CD14-positive monocyte (primary cell): ENCODE data around the gene TMEM129. TPM values are rescaled to one million over a fixed set of nuclear protein-coding genes. Genes with fewer than 3 reads are reported as not detected.

Source experiments
- DNase-seq, 3 donors: peaks; one replicate each; pipeline ENCODE4 v3.0.0-alpha.2; 2011 to 2022
- H2AFZ ChIP-seq: 2 replicates; pipeline ENCODE4 v1.6.0; 2012; ENCODE audit warnings: mild to moderate bottlenecking, low read depth, low read length, inconsistent platforms; ENCODE audit not compliant: insufficient read depth, poor library complexity, severe bottlenecking
- H3K27ac ChIP-seq, 2 donors: 1 replicate in 1 of 2; 2 replicates in 1 of 2; pipeline ENCODE4 v1.5.1; 2012 to 2013; ENCODE audit warnings: low read length in 2 of 2, control low read depth in 1 of 2, inconsistent platforms in 1 of 2, low read depth in 1 of 2, mild to moderate bottlenecking in 1 of 2
- H3K27me3 ChIP-seq, 2 donors: one replicate each; pipeline versions ENCODE4 v1.6.0 to v1.6.1; 2011 to 2013; ENCODE audit warnings: low read length in 2 of 2; ENCODE audit not compliant: control insufficient read depth in 2 of 2, insufficient read depth in 2 of 2
- H3K36me3 ChIP-seq, 2 donors: replicated peaks in 1 of 2; 1 replicate in 1 of 2; 2 replicates in 1 of 2; pipeline versions ENCODE4 v1.5.1 to v1.6.1; 2012 to 2013; ENCODE audit warnings: low read length in 2 of 2, control low read depth in 1 of 2, inconsistent platforms in 1 of 2, mild to moderate bottlenecking in 1 of 2; ENCODE audit not compliant: insufficient read depth in 2 of 2, control insufficient read depth in 1 of 2
- H3K4me1 ChIP-seq, 2 donors: 1 replicate in 1 of 2; 2 replicates in 1 of 2; pipeline versions ENCODE4 v1.5.1 to v1.6.1; 2012 to 2013; ENCODE audit warnings: low read length in 2 of 2, control low read depth in 1 of 2, inconsistent platforms in 1 of 2, mild to moderate bottlenecking in 1 of 2, moderate library complexity in 1 of 2; ENCODE audit not compliant: insufficient read depth in 2 of 2, control insufficient read depth in 1 of 2
- H3K4me2 ChIP-seq: replicated peaks from 2 replicates; pipeline ENCODE3; 2012; ENCODE audit warnings: low read length, moderate library complexity, mild to moderate bottlenecking; ENCODE audit not compliant: poor library complexity, severe bottlenecking; ENCODE audit errors: extremely low read depth
- H3K4me3 ChIP-seq, 3 experiments: fragments of 200-600 bp in 1 of 3; sonication (generic) in 1 of 3; replicated peaks in 1 of 3; 1 replicate in 2 of 3; 2 replicates in 1 of 3; pipeline ENCODE4 v1.5.1; 2011 to 2013; ENCODE audit warnings: low read length in 3 of 3, mild to moderate bottlenecking in 3 of 3, control low read depth in 2 of 3, low read depth in 2 of 3, inconsistent platforms in 1 of 3, moderate library complexity in 1 of 3
- H3K79me2 ChIP-seq: 2 replicates; pipeline ENCODE4 v1.6.0; 2012; ENCODE audit warnings: mild to moderate bottlenecking, control low read depth, inconsistent platforms, low read length, moderate library complexity; ENCODE audit not compliant: insufficient read depth
- H3K9ac ChIP-seq: 2 replicates; pipeline ENCODE4 v1.6.0; 2017; ENCODE audit warnings: low read length, mild to moderate bottlenecking; ENCODE audit not compliant: insufficient read depth, poor library complexity, severe bottlenecking
- H3K9me3 ChIP-seq, 2 donors: replicated peaks in 1 of 2; 1 replicate in 1 of 2; 2 replicates in 1 of 2; pipeline versions ENCODE4 v1.5.1 to v1.6.1; 2012 to 2013; ENCODE audit warnings: low read length in 2 of 2, control low read depth in 1 of 2; ENCODE audit not compliant: control insufficient read depth in 1 of 2, insufficient read depth in 1 of 2
- H4K20me1 ChIP-seq: 2 replicates; pipeline ENCODE4 v1.6.0; 2012; ENCODE audit warnings: mild to moderate bottlenecking, low read length, control low read depth, moderate library complexity; ENCODE audit not compliant: insufficient read depth
- H3K27ac Mint-ChIP-seq, 7 donors: one replicate each; pipeline ENCODE4 v1.8.0; 2020; ENCODE audit warnings: mild to moderate bottlenecking in 7 of 7, mixed read lengths in 7 of 7, moderate library complexity in 6 of 7, inconsistent platforms in 2 of 7
- H3K27me3 Mint-ChIP-seq, 3 donors: one replicate each; pipeline ENCODE4 v1.8.0; 2021 to 2022; ENCODE audit warnings: low read depth in 3 of 3, mild to moderate bottlenecking in 3 of 3, mixed read lengths in 3 of 3, moderate library complexity in 3 of 3, inconsistent platforms in 1 of 3
- H3K36me3 Mint-ChIP-seq, 2 donors: one replicate each; pipeline ENCODE4 v1.8.0; 2020; ENCODE audit warnings: mixed read lengths in 2 of 2, inconsistent platforms in 1 of 2, mild to moderate bottlenecking in 1 of 2
- H3K4me1 Mint-ChIP-seq: one replicate; pipeline ENCODE4 v1.8.0; 2020; ENCODE audit warnings: mild to moderate bottlenecking, mixed read lengths
- H3K4me3 Mint-ChIP-seq, 2 donors: one replicate each; pipeline ENCODE4 v1.8.0; 2020; ENCODE audit warnings: mild to moderate bottlenecking in 2 of 2, mixed read lengths in 2 of 2, moderate library complexity in 1 of 2
- H3K9me3 Mint-ChIP-seq, 7 donors: one replicate each; pipeline ENCODE4 v1.8.0; 2020 to 2022; ENCODE audit warnings: mixed read lengths in 7 of 7, mild to moderate bottlenecking in 6 of 7, moderate library complexity in 6 of 7, inconsistent platforms in 2 of 7
- CTCF ChIP-seq: fragments of 200-600 bp; IDR thresholded peaks from one replicate; pipeline ENCODE4 v1.8.0; 2022; ENCODE audit warnings: antibody characterized with exemption, mild to moderate bottlenecking
- WGBS: methylation state at CpG from one replicate; pipeline ENCODE4 v1.1.5; 2013; ENCODE audit warnings: missing lambda C conversion rate; ENCODE audit not compliant: insufficient coverage; 5-methylcytosine and 5-hydroxymethylcytosine counted together
- intact Hi-C, 2 donors: fragments of 100-400 bp; cut with micrococcal nuclease; formaldehyde crosslinking; loops; one replicate each; pipeline versions ENCODE4 v1.15.0 to v1.15.1; 2023
- polyA plus RNA-seq, 3 donors: library from polyadenylated mRNA; depleted of rRNA in 1 of 3; unstranded in 2 of 3; stranded (reverse) in 1 of 3; fragments of 300-500 nt in 2 of 3; fragments of >200 nt in 1 of 3; fragmentation: Illumina TruSeq in 2 of 3; gene quantifications; 1 replicate in 2 of 3; 2 replicates in 1 of 3; pipeline ENCODE4 v1.2.3, GENCODE V29; 2012 to 2021

TMEM129 gene
- polyA plus RNA-seq, 3 donors: 22.4 to 40.2 (median 24.1) TPM

DNA sequence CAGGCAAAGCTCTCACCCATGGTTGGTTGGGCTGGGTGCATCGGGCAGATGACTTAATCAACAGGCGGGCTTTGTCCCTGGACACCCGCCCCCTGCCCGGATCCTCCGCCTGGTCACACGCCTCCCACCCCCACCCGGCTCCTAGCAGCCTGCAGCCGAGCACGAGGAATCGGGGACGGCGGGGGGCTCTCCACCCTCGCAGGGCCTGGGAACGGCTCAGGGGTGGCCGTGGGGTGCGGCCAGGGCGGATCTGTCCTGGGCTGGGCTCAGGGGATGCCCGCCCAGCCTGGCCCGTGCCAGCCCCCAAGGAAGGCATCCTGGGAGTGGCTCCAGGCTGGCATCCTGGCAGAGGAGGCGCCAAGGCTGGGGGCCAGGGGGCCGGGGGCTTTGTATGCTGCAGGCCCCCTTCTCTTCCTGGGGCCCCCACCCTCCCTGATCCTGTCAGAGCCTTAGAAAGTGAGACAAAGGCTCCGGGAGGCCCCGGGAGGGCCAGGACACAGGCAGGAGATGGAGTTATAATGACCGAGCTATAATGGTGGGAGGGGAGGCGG lies 39.5 kb upstream of the TMEM129 start:
- peaks cover 20 to 42% (median 26%) of the 10 kb centered on the region in 3 donors for H3K27me3 Mint-ChIP-seq
- WGBS: 81% methylated on average over 21 of the region's 25 CpGs
- Histone ChIP-seq H3K36me3 (no peaks in the 10 kb centered on the region), H4K20me1 (no peaks in the 10 kb centered on the region), H3K27me3 (peaks cover 0 to 28% of the 10 kb centered on the region in 2 donors), H3K4me3 (no peak overlapping the region), H3K4me1 (no peaks in the 10 kb centered on the region), H2AFZ (no peak overlapping the region), H3K79me2 (no peaks in the 10 kb centered on the region), H3K27ac (no peak overlapping the region), H3K9me3 (no peaks in the 10 kb centered on the region), H3K4me2 (no peak overlapping the region), H3K9ac (no peak overlapping the region)
- no peak overlapping the region for H3K27ac Mint-ChIP-seq
- peaks cover 1% of the 10 kb centered on the region for H3K4me1 Mint-ChIP-seq
- TF ChIP-seq CTCF: no peak
- no peak for DNase-seq
- no peaks in the 10 kb centered on the region for H3K36me3 Mint-ChIP-seq
- no peak overlapping the region for H3K4me3 Mint-ChIP-seq
- intact Hi-C loops: no loop called here
- H3K9me3 Mint-ChIP-seq: peaks cover 0 to 4% (median 0%) of the 10 kb centered on the region in 7 donors

GRCh38 chr4:1759818-1760223 lies 38.7 kb upstream of the TMEM129 start:
- no peak for TF ChIP-seq CTCF
- DNase-seq: no peak
- no peaks in the 10 kb centered on the region for H3K4me1 ChIP-seq
- H3K27ac ChIP-seq: no peak overlapping the region
- no peaks in the 10 kb centered on the region for H3K36me3 ChIP-seq
- no peak overlapping the region for H3K9ac ChIP-seq
- H3K9me3 ChIP-seq: no peaks in the 10 kb centered on the region
- Mint-ChIP-seq H3K27me3 (peaks cover 22 to 34% (median 22%) of the 10 kb centered on the region in 3 donors), H3K36me3 (no peaks in the 10 kb centered on the region), H3K9me3 (peaks cover 0 to 4% (median 0%) of the 10 kb centered on the region in 7 donors), H3K27ac (no peak overlapping the region), H3K4me3 (no peak overlapping the region), H3K4me1 (peaks cover 1% of the 10 kb centered on the region)
- no peaks in the 10 kb centered on the region for H4K20me1 ChIP-seq
- H2AFZ ChIP-seq: no peak overlapping the region
- intact Hi-C loops: no loop called here
- H3K4me2 ChIP-seq: no peak overlapping the region
- peaks cover 0 to 25% of the 10 kb centered on the region in 2 donors for H3K27me3 ChIP-seq
- WGBS: 36% methylated on average over 8 of the region's 13 CpGs
- no peak overlapping the region for H3K4me3 ChIP-seq
- H3K79me2 ChIP-seq: no peaks in the 10 kb centered on the region
